Breast epithelium (tissue), 4 donors: ENCODE results near the gene TMEM63C. TPM values are rescaled to one million over a fixed set of nuclear protein-coding genes. Genes with fewer than 3 reads are reported as not detected.

Experiments used
- DNase-seq, 2 donors: peaks; one replicate each; pipeline ENCODE4 v3.0.0-alpha.2; 2019; ENCODE audit warnings: low spot score in 2 of 2
- H3K27ac ChIP-seq, 2 donors: fragments of 200-600 bp; sonication (generic) in 1 of 2; one replicate each; pipeline ENCODE4 v1.5.1; 2016 to 2019; ENCODE audit warnings: mild to moderate bottlenecking in 1 of 2
- H3K27me3 ChIP-seq, 2 donors: fragments of 200-600 bp; sonication (generic) in 1 of 2; one replicate each; pipeline versions ENCODE4 v1.5.1 to v1.6.0; 2017 to 2019; ENCODE audit warnings: control low read depth in 1 of 2, mild to moderate bottlenecking in 1 of 2
- H3K36me3 ChIP-seq: fragments of 200-600 bp; one replicate; pipeline ENCODE4 v1.5.1; 2019
- H3K4me1 ChIP-seq, 2 donors: fragments of 200-600 bp; sonication (generic); one replicate each; pipeline ENCODE4 v1.5.1; 2016 to 2019; ENCODE audit warnings: control low read depth in 1 of 2
- H3K4me3 ChIP-seq, 3 donors: fragments of 200-600 bp; sonication (generic); 1 replicate in 2 of 3; 2 replicates in 1 of 3; pipeline ENCODE4 v1.5.1; 2016 to 2019; ENCODE audit warnings: mild to moderate bottlenecking in 3 of 3, moderate library complexity in 2 of 3
- H3K9me3 ChIP-seq, 2 donors: fragments of 200-600 bp; sonication (generic) in 1 of 2; one replicate each; pipeline ENCODE4 v1.5.1; 2016 to 2019; ENCODE audit warnings: control low read depth in 1 of 2
- POLR2A ChIP-seq: fragments of 450-650 bp; IDR thresholded peaks from one replicate; pipeline ENCODE4 v1.6.1; 2016; ENCODE audit warnings: antibody characterized with exemption, mild to moderate bottlenecking, moderate library complexity
- POLR2AphosphoS5 ChIP-seq, 3 donors: sonication (generic); formaldehyde crosslinking; IDR thresholded peaks; one replicate each; pipeline ENCODE4 v1.6.1; 2017; ENCODE audit warnings: antibody characterized with exemption in 3 of 3
- intact Hi-C: fragments of 100-400 bp; cut with DNase I; formaldehyde crosslinking; loops from one replicate; pipeline ENCODE4 v1.15.1; 2023; ENCODE audit warnings: low total_unique reads
- total RNA-seq, 3 donors: library from RNA; depleted of rRNA; stranded (reverse); fragments of >200 nt; gene quantifications; one replicate each; pipeline ENCODE4 v1.1.0, GENCODE V29; 2016
- TF ChIP-seq, protein P1 (sequence below), 3 donors: fragments of 450-650 bp; IDR thresholded peaks; one replicate each; pipeline ENCODE4 v1.5.1; 2016 to 2017; ENCODE audit warnings: antibody characterized with exemption in 3 of 3, mild to moderate bottlenecking in 3 of 3, moderate library complexity in 3 of 3

The TMEM63C gene
- total RNA-seq, 3 donors from 2014 or later, result 0.16 to 8.0 (median 3.9) TPM

- Histone ChIP-seq H3K4me3 (no peak overlapping the region), H3K9me3 (no peaks in the 10 kb centered on the region), H3K36me3 (no peaks in the 10 kb centered on the region), H3K4me1 (no peaks in the 10 kb centered on the region), H3K27ac (no peak overlapping the region), H3K27me3 (peaks cover 0 to 7% of the 10 kb centered on the region in 2 donors)
- intact Hi-C loops, result no loop called here
- TF ChIP-seq POLR2AphosphoS5 (IDR thresholded peaks at IDR 0.05) (no peak), POLR2A (no peak)
- TF ChIP-seq, protein P1, sequence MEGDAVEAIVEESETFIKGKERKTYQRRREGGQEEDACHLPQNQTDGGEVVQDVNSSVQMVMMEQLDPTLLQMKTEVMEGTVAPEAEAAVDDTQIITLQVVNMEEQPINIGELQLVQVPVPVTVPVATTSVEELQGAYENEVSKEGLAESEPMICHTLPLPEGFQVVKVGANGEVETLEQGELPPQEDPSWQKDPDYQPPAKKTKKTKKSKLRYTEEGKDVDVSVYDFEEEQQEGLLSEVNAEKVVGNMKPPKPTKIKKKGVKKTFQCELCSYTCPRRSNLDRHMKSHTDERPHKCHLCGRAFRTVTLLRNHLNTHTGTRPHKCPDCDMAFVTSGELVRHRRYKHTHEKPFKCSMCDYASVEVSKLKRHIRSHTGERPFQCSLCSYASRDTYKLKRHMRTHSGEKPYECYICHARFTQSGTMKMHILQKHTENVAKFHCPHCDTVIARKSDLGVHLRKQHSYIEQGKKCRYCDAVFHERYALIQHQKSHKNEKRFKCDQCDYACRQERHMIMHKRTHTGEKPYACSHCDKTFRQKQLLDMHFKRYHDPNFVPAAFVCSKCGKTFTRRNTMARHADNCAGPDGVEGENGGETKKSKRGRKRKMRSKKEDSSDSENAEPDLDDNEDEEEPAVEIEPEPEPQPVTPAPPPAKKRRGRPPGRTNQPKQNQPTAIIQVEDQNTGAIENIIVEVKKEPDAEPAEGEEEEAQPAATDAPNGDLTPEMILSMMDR (IDR thresholded peaks at IDR 0.05), result no peak
- no peak for DNase-seq
Measured at GRCh38 chr14:77157740-77158139, 23.9 kb upstream of the TMEM63C start.

DNA sequence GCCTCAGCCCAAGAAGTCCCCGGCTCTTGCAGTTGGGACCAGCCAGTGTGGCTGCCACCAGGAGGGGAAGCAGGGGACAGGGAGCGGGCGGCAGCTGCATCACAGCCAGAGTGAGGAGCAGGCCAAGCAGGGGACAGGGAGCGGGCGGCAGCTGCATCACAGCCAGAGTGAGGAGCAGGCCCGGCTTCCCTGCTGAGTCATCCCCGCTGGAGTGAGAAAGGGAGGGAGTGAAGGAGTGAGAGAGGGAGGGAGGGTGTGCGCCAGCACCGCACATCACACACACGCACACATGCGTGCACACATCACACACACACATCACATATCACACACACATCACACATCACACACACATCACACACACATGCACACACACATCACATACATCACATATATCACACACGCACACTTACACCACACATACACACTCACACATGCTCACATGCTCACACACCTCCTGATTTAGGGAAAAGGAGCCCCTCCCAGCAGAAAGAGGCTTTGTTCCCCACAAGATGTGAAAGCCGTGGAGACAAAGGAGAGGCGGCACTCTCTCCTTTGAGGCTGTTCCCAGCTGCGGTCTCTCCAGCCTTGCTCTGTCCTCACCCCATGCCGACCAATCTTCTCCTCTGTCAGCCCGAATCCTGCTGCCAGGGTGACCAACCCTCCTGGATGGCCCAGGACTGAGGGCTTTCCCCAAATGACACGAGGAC, 23.3 kb upstream of the TMEM63C start:
- Histone ChIP-seq H3K4me3 (no peak overlapping the region), H3K4me1 (no peaks in the 10 kb centered on the region), H3K9me3 (no peaks in the 10 kb centered on the region), H3K27ac (no peak overlapping the region), H3K36me3 (no peaks in the 10 kb centered on the region), H3K27me3 (peaks cover 0 to 6% of the 10 kb centered on the region in 2 donors)
- intact Hi-C loops, result no loop called here
- TF ChIP-seq, protein P1 (IDR thresholded peaks at IDR 0.05), result no peak
- TF ChIP-seq POLR2AphosphoS5 (IDR thresholded peaks at IDR 0.05), result no peak
- TF ChIP-seq POLR2A, result no peak
- DNase-seq, result no peak

DNA sequence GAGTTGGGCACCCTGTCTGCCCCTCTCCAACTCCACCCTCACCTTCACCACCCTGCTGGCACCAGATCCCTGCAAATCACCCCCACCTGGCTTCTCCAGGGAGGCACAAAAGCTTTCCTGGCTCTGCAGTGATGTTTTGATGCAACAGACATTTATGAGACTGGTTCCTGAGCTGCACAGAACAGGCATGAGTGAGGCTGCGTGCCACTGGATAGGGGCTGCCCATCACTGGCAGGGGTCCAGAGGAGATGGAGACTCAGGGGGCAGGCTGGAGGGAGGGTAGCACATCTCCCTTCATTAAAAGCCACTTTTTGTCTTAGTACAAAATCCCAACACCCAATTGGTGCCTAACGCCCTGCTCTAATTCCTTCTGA, 22.7 kb upstream of the TMEM63C start:
- Histone ChIP-seq H3K4me3 (no peak overlapping the region), H3K27ac (no peak overlapping the region), H3K36me3 (no peaks in the 10 kb centered on the region), H3K4me1 (no peaks in the 10 kb centered on the region), H3K27me3 (peaks cover 0 to under 1% of the 10 kb centered on the region in 2 donors), H3K9me3 (no peaks in the 10 kb centered on the region)
- no peak for TF ChIP-seq POLR2AphosphoS5 (IDR thresholded peaks at IDR 0.05)
- no peak for TF ChIP-seq POLR2A
- TF ChIP-seq, protein P1 (IDR thresholded peaks at IDR 0.05), result no peak
- intact Hi-C loops, result no loop called here
- DNase-seq, result no peak

DNA sequence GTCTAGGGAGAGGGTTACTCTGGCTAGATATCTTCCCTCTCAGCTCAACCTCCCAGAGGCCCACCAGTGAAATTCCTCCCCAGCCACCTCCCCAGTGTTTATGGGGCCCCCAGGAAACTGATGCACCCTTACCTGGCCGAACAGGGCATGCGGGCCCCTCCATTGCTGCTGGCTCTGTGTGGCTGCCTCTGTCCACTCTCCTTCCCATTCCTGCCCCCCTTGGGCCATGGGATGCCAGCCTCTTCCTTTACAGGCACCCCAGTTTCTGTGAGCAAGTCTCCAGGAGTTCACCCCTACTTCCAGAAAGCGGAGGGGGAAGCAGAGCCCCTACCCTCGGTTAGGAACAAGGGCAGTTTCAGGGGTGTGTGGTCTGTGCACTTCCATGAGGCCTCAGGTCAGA, 20.6 kb upstream of the TMEM63C start:
- Histone ChIP-seq H3K4me1 (no peaks in the 10 kb centered on the region), H3K4me3 (no peak overlapping the region), H3K36me3 (no peaks in the 10 kb centered on the region), H3K9me3 (no peaks in the 10 kb centered on the region), H3K27me3 (no peaks in the 10 kb centered on the region), H3K27ac (no peak overlapping the region)
- intact Hi-C loops, result no loop called here
- TF ChIP-seq, protein P1 (IDR thresholded peaks at IDR 0.05), result no peak
- TF ChIP-seq POLR2A (no peak), POLR2AphosphoS5 (IDR thresholded peaks at IDR 0.05) (no peak)
- no peak for DNase-seq

- H3K27me3 ChIP-seq, result no peaks in the 10 kb centered on the region
- TF ChIP-seq POLR2AphosphoS5 (IDR thresholded peaks at IDR 0.05) (no peak), POLR2A (no peak)
- TF ChIP-seq, protein P1 (IDR thresholded peaks at IDR 0.05), result no peak
Measured at GRCh38 chr14:77170045-77170444, 11.6 kb upstream of the TMEM63C start.

More at GRCh38 chr14:77170045-77170444, 11.6 kb upstream of the TMEM63C start:
- Histone ChIP-seq H3K27ac (no peak overlapping the region), H3K9me3 (peaks cover 4 to 17% of the 10 kb centered on the region in 2 donors), H3K36me3 (no peaks in the 10 kb centered on the region), H3K4me3 (no peak overlapping the region), H3K4me1 (no peaks in the 10 kb centered on the region)
- intact Hi-C loops, result no loop called here
- DNase-seq, result no peak
